ENCODE data around the gene COL11A1. TPM values are rescaled to one million over a fixed set of nuclear protein-coding genes. Genes with fewer than 3 reads are reported as not detected.

The COL11A1 gene
- not detected in 2 replicates for total RNA-seq (2022)
- percentile 0 among the genes with signal in this experiment for Bru-seq, nascent RNA
- not detected for BruChase-seq, experiment 1, labeled RNA remaining after a 6-hour chase
- percentile 1 among the genes with signal in this experiment for BruChase-seq, experiment 2, labeled RNA remaining after a 2-hour chase
- long read RNA-seq = 0 reads

DNA sequence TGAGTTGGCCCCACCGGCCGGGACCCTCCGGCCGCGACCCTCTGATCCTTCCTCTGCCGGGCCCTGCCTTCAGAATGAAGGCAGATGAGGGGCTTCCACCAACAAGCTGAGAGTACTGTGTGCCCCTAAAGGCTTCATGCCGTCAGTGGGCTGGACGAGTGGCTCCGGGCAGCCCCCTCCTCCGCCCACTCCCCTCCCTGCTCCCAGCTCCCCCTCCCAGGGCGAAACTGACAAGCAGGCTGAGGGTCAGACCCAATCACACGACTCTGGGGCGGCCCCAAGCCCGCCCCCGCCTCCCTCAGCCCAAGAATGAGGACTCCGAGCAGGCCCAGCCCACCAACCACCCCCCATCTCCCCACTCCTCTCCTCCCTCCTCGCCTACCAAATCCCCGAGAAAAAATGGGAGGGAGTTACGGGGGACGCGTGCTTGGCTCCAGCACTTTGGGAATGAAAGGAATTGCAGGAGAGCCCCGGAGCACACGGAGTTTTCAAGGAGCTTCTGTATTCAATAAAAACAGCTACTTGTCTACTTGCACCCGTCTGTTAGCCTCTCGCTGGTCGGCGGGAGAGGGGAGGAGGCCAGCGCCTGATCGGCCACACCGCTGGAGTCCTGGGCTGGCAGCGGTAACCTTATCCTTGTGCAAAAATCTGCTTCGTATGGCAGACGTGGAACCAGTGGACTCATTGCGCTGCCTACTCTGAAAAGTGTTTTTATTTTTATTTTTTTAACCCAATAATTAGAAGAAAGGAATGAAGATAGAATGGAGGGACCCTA is at the start of gene COL11A1:
Gene COL11A1, minus strand, starts transcription at position 147 of the 775 bp plus-strand sequence. CDS start 344 bp downstream, outside the sequence.
- Mint-ChIP-seq H3K27ac (ENCODE audit: low read depth, unreplicated experiment) (no peak within 1 kb of the TSS), H3K9me3 (ENCODE audit: unreplicated experiment) (no peaks in the 10 kb centered on the region), H3K36me3 (ENCODE audit: insufficient read depth, unreplicated experiment) (no peaks in the 10 kb centered on the region), H3K4me3 (ENCODE audit: unreplicated experiment) (peak within 1 kb of the TSS; percentile 45), H3K27me3 (ENCODE audit: insufficient read depth, unreplicated experiment) (peaks cover 11% of the 10 kb centered on the region), H3K4me1 (ENCODE audit: insufficient read depth, unreplicated experiment) (peaks cover 7% of the 10 kb centered on the region)
- ChIA-PET CTCF (interaction anchor here (0.6 to 1.5 kb wide), 3 partner anchors 12 to 362 kb away, joined by 4 to 5 read pairs (median 4); no protein-coding TSS in a partner anchor), POLR2A (no interaction called here)
- TF ChIP-seq, protein P1, sequence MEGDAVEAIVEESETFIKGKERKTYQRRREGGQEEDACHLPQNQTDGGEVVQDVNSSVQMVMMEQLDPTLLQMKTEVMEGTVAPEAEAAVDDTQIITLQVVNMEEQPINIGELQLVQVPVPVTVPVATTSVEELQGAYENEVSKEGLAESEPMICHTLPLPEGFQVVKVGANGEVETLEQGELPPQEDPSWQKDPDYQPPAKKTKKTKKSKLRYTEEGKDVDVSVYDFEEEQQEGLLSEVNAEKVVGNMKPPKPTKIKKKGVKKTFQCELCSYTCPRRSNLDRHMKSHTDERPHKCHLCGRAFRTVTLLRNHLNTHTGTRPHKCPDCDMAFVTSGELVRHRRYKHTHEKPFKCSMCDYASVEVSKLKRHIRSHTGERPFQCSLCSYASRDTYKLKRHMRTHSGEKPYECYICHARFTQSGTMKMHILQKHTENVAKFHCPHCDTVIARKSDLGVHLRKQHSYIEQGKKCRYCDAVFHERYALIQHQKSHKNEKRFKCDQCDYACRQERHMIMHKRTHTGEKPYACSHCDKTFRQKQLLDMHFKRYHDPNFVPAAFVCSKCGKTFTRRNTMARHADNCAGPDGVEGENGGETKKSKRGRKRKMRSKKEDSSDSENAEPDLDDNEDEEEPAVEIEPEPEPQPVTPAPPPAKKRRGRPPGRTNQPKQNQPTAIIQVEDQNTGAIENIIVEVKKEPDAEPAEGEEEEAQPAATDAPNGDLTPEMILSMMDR (IDR thresholded peaks at IDR 0.05; ENCODE audit: unreplicated experiment) = no peak
- BruUV-seq (replicated peaks) = no TSS peak
- intact Hi-C loops (cut with micrococcal nuclease) = no loop called here
- DNase-seq (ENCODE audit: unreplicated experiment) = no peak

GRCh38 chr1:103156966-103157365 is 48.6 kb upstream of the COL11A1 start:
- Mint-ChIP-seq H3K27ac (ENCODE audit: low read depth, unreplicated experiment) (no peak overlapping the region), H3K4me3 (ENCODE audit: unreplicated experiment) (no peak overlapping the region), H3K9me3 (ENCODE audit: unreplicated experiment) (peaks cover 7% of the 10 kb centered on the region), H3K27me3 (ENCODE audit: insufficient read depth, unreplicated experiment) (peaks cover 12% of the 10 kb centered on the region), H3K4me1 (ENCODE audit: insufficient read depth, unreplicated experiment) (peaks cover 5% of the 10 kb centered on the region), H3K36me3 (ENCODE audit: insufficient read depth, unreplicated experiment) (no peaks in the 10 kb centered on the region)
- intact Hi-C loops (cut with micrococcal nuclease) = no loop called here
- ChIA-PET CTCF (interaction anchor here (0.6 kb wide), 2 partner anchors 69 to 187 kb away, joined by 3 read pairs; no protein-coding TSS in a partner anchor), POLR2A (no interaction called here)
- TF ChIP-seq, protein P1 (IDR thresholded peaks at IDR 0.05; ENCODE audit: unreplicated experiment) = no peak
- BruUV-seq (replicated peaks) = no TSS peak
- no peak for DNase-seq (ENCODE audit: unreplicated experiment)

DNA sequence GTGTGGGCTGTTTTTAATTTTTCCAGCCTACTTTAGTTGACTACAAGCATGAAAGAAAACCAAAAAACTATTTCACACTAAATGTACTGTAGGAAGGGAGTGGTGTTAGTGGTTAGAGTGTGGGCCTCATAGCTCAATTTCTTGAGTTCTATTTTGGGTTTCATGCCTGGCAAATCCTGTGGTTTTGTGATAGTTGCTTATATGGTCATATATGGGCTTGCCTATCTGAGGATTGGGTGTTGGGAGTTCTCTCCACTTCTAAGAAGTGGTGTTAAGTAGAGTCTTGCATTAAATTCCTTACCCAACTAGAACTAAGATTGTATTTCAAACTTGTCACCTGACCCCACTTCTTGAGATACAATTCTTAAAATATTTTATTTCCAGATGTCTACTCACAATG is 37.8 kb upstream of the COL11A1 start:
- CTCF ChIA-PET = no interaction called here
- DNase-seq (ENCODE audit: unreplicated experiment) = no peak
- H3K4me3 Mint-ChIP-seq (ENCODE audit: unreplicated experiment) = no peak overlapping the region
- no peaks in the 10 kb centered on the region for H3K9me3 Mint-ChIP-seq (ENCODE audit: unreplicated experiment)
- H3K27ac Mint-ChIP-seq (ENCODE audit: low read depth, unreplicated experiment) = no peak overlapping the region
- no peaks in the 10 kb centered on the region for H3K36me3 Mint-ChIP-seq (ENCODE audit: insufficient read depth, unreplicated experiment)
- no peaks in the 10 kb centered on the region for H3K4me1 Mint-ChIP-seq (ENCODE audit: insufficient read depth, unreplicated experiment)
- no TSS peak for BruUV-seq (replicated peaks)
- peaks cover 22% of the 10 kb centered on the region for H3K27me3 Mint-ChIP-seq (ENCODE audit: insufficient read depth, unreplicated experiment)
- intact Hi-C loops (cut with micrococcal nuclease) = no loop called here
- POLR2A ChIA-PET = interaction anchor here (0.7 kb wide), 1 partner anchor 19 kb away, joined by 3 read pairs; no protein-coding TSS in a partner anchor
- TF ChIP-seq, protein P1 (IDR thresholded peaks at IDR 0.05; ENCODE audit: unreplicated experiment) = no peak

DNA sequence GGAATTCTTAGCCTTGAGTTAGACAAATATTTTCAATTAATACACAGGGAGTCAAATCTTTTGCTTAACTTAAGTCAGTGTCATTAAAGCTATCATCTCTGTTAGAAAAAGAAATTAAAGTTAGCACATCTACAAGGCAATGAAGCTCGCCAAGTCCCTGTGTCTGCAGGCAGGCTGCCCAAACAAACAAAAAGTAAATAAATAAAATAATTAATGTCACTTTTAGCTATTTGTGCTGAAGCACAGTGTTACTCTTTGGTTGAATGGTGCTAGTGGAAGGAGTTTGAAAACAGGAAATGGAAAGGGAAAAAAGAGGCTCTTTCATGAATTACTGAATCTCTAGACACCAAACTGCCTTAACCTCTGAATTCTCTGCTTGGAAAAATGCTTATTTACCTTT is 37.1 kb upstream of the COL11A1 start:
- CTCF ChIA-PET = no interaction called here
- POLR2A ChIA-PET = interaction anchor here (0.7 kb wide), 1 partner anchor 18 kb away, joined by 3 read pairs; no protein-coding TSS in a partner anchor
- H3K36me3 Mint-ChIP-seq (ENCODE audit: insufficient read depth, unreplicated experiment) = no peaks in the 10 kb centered on the region
- H3K27me3 Mint-ChIP-seq (ENCODE audit: insufficient read depth, unreplicated experiment) = peaks cover 19% of the 10 kb centered on the region
- DNase-seq (ENCODE audit: unreplicated experiment) = no peak
- intact Hi-C loops (cut with micrococcal nuclease) = no loop called here
- BruUV-seq (replicated peaks) = no TSS peak
- no peaks in the 10 kb centered on the region for H3K4me1 Mint-ChIP-seq (ENCODE audit: insufficient read depth, unreplicated experiment)
- no peak overlapping the region for H3K4me3 Mint-ChIP-seq (ENCODE audit: unreplicated experiment)
- TF ChIP-seq, protein P1 (IDR thresholded peaks at IDR 0.05; ENCODE audit: unreplicated experiment) = no peak
- no peak overlapping the region for H3K27ac Mint-ChIP-seq (ENCODE audit: low read depth, unreplicated experiment)
- no peaks in the 10 kb centered on the region for H3K9me3 Mint-ChIP-seq (ENCODE audit: unreplicated experiment)
